AG04450 (cell line): Measurements from ENCODE around the gene B4GALT7. TPM values are rescaled to one million over a fixed set of nuclear protein-coding genes. Genes with fewer than 3 reads are reported as not detected.
A peak's percentile ranks its signal among the peaks of the same experiment; 100 is the strongest.

Source experiments
- CTCF ChIA-PET: fragments of 300-600, 350-600 bp; formaldehyde crosslinking; extraction: SDS; loops from one replicate; lab custom pipeline; 2022; ENCODE audit warnings: antibody characterized with exemption, inconsistent platforms; lab: Charles Lee
- POLR2A ChIA-PET: fragments of 350-600 bp; formaldehyde crosslinking; extraction: SDS; loops from one replicate; lab custom pipeline; 2021; ENCODE audit warnings: antibody characterized with exemption, inconsistent platforms; lab: Yijun Ruan, JAX
- DNase-seq: peaks from one replicate; pipeline ENCODE4 v3.0.0-alpha.2; 2011; ENCODE audit warnings: low read depth, low spot score
- H3K27ac ChIP-seq: one replicate; pipeline ENCODE4 v1.5.1; 2012; ENCODE audit warnings: low read depth, low read length, control low read depth
- H3K27me3 ChIP-seq: one replicate; pipeline ENCODE4 v1.6.0; 2012; ENCODE audit warnings: low read length; ENCODE audit not compliant: control insufficient read depth, insufficient read depth
- H3K4me3 ChIP-seq: 2 replicates; pipeline ENCODE4 v1.5.1; 2011; ENCODE audit warnings: mild to moderate bottlenecking, low read depth, low read length, control low read depth
- H3K9me3 ChIP-seq: 2 replicates; pipeline ENCODE4 v1.5.1; 2012; ENCODE audit warnings: low read length; ENCODE audit not compliant: control insufficient read depth, insufficient read depth
- CTCF ChIP-seq: IDR thresholded peaks from 2 replicates; pipeline ENCODE4 v1.5.1; 2011; ENCODE audit warnings: low read depth, low read length, control low read depth, inconsistent platforms
- polyA plus RNA-seq: library from polyadenylated mRNA; depleted of rRNA; stranded (reverse); fragments of >200 nt; gene quantifications from 2 replicates; pipeline ENCODE4 v1.2.3, GENCODE V29; 2011

Gene B4GALT7
- polyA plus RNA-seq, 1 experiment = 18.3 TPM

GRCh38 chr5:177607452-177608192 is 7.7 kb downstream of the B4GALT7 start:
- TF ChIP-seq CTCF = peak; percentile 93
- CTCF ChIA-PET = interaction anchor here (0.6 to 1.7 kb wide), 24 partner anchors 9 to 598 kb away, joined by 3 to 13 read pairs (median 4); partner anchors contain the start of gene DDX41

GRCh38 chr5:177608243-177609075 is 8.5 kb downstream of the B4GALT7 start:
- TF ChIP-seq CTCF = no peak
- DNase-seq = no peak
- POLR2A ChIA-PET = interaction anchor here (0.6 kb wide), 1 partner anchor 11 kb away, joined by 8 read pairs; no protein-coding TSS in a partner anchor
- H3K9me3 ChIP-seq = no peaks in the 10 kb centered on the region; the same call in 1 of the 2 replicates
- H3K27ac ChIP-seq = no peak overlapping the region
- CTCF ChIA-PET = interaction anchor here (0.6 to 1.7 kb wide), 8 partner anchors 11 to 848 kb away, joined by 3 to 13 read pairs (median 6); no protein-coding TSS in a partner anchor
- no peak overlapping the region for H3K4me3 ChIP-seq
- no peaks in the 10 kb centered on the region for H3K27me3 ChIP-seq

More at GRCh38 chr5:177607452-177608192, 7.7 kb downstream of the B4GALT7 start:
- DNase-seq = peak; percentile 69
- Histone ChIP-seq H3K9me3 (no peaks in the 10 kb centered on the region; the same call in 1 of the 2 replicates), H3K4me3 (no peak overlapping the region), H3K27me3 (no peaks in the 10 kb centered on the region), H3K27ac (no peak overlapping the region)
- POLR2A ChIA-PET = interaction anchor here (0.6 to 1.1 kb wide), 3 partner anchors 10 to 597 kb away, joined by 3 to 8 read pairs (median 5); partner anchors contain the start of genes HNRNPAB and TMED9

GRCh38 chr5:177609076-177610059 is 9.4 kb downstream of the B4GALT7 start:
- Histone ChIP-seq H3K4me3 (no peak overlapping the region), H3K27me3 (no peaks in the 10 kb centered on the region), H3K9me3 (no peaks in the 10 kb centered on the region; the same call in 1 of the 2 replicates), H3K27ac (no peak overlapping the region)
- TF ChIP-seq CTCF = no peak
- CTCF ChIA-PET = interaction anchor here (0.5 kb wide), 1 partner anchor 547 kb away, joined by 3 read pairs; no protein-coding TSS in a partner anchor
- POLR2A ChIA-PET = no interaction called here
- no peak for DNase-seq

GRCh38 chr5:177610131-177610769 is 10.3 kb downstream of the B4GALT7 start:
- DNase-seq = no peak
- Histone ChIP-seq H3K27ac (no peak overlapping the region), H3K4me3 (no peak overlapping the region), H3K9me3 (no peaks in the 10 kb centered on the region; the same call in 1 of the 2 replicates), H3K27me3 (no peaks in the 10 kb centered on the region)
- TF ChIP-seq CTCF = no peak
- CTCF ChIA-PET = no interaction called here
- POLR2A ChIA-PET = no interaction called here
